GM19452 (cell line): ENCODE data around the gene APBA2.
A peak's percentile ranks its signal among the peaks of the same experiment; 100 is the strongest.

ENCODE experiments used
- ATAC-seq: cut with Tn5 transposase; IDR thresholded peaks from one replicate; pipeline ENCODE4 v1.9.1; 2021; ENCODE audit not compliant: unreplicated experiment

APBA2 gene

GRCh38 chr15:28955160-28955992 lies 69.6 kb downstream of the APBA2 start:
- no peak for ATAC-seq

GRCh38 chr15:28955993-28956421 lies 70.2 kb downstream of the APBA2 start:
- ATAC-seq, result no peak

GRCh38 chr15:28956491-28956890 lies 70.7 kb downstream of the APBA2 start:
- ATAC-seq, result no peak

- ATAC-seq, result no peak
Observed at GRCh38 chr15:28957606-28958498, 72.1 kb downstream of the APBA2 start.

- ATAC-seq, result no peak
Observed at GRCh38 chr15:28959326-28959725, 73.6 kb downstream of the APBA2 start.

- ATAC-seq, result no peak
Observed at GRCh38 chr15:28960979-28961378, 75.2 kb downstream of the APBA2 start.

GRCh38 chr15:28961391-28961790 lies 75.6 kb downstream of the APBA2 start:
- no peak for ATAC-seq

- peak; percentile 61 for ATAC-seq
Observed at GRCh38 chr15:28962851-28963710, 77.3 kb downstream of the APBA2 start.

GRCh38 chr15:28963711-28964081 lies 77.9 kb downstream of the APBA2 start:
- ATAC-seq, result peak; percentile 37

GRCh38 chr15:28964098-28964497 lies 78.3 kb downstream of the APBA2 start:
- ATAC-seq, result no peak

- no peak for ATAC-seq
Observed at GRCh38 chr15:28967066-28967465, 81.3 kb downstream of the APBA2 start.

- ATAC-seq, result no peak
Observed at GRCh38 chr15:28967990-28968389, 82.2 kb downstream of the APBA2 start.

GRCh38 chr15:28969511-28970085 lies 83.8 kb downstream of the APBA2 start:
- ATAC-seq, result no peak

- ATAC-seq, result no peak
Observed at GRCh38 chr15:28974142-28974541, 88.4 kb downstream of the APBA2 start.

- ATAC-seq, result no peak
Observed at GRCh38 chr15:28975766-28976179, 90.0 kb downstream of the APBA2 start.

- no peak for ATAC-seq
Observed at GRCh38 chr15:28977377-28978010, 91.7 kb downstream of the APBA2 start.

- no peak for ATAC-seq
Observed at GRCh38 chr15:28978011-28978378, 92.2 kb downstream of the APBA2 start.

- no peak for ATAC-seq
Observed at GRCh38 chr15:28978661-28979060, 92.9 kb downstream of the APBA2 start.

GRCh38 chr15:28979208-28979841 lies 93.6 kb downstream of the APBA2 start:
- no peak for ATAC-seq
